ENCODE data around the gene SLC22A31. TPM values are rescaled to one million over a fixed set of nuclear protein-coding genes. Genes with fewer than 3 reads are reported as not detected.

SLC22A31 gene
- total RNA-seq, 1 experiment from 2014 or later = 4.5 TPM

DNA sequence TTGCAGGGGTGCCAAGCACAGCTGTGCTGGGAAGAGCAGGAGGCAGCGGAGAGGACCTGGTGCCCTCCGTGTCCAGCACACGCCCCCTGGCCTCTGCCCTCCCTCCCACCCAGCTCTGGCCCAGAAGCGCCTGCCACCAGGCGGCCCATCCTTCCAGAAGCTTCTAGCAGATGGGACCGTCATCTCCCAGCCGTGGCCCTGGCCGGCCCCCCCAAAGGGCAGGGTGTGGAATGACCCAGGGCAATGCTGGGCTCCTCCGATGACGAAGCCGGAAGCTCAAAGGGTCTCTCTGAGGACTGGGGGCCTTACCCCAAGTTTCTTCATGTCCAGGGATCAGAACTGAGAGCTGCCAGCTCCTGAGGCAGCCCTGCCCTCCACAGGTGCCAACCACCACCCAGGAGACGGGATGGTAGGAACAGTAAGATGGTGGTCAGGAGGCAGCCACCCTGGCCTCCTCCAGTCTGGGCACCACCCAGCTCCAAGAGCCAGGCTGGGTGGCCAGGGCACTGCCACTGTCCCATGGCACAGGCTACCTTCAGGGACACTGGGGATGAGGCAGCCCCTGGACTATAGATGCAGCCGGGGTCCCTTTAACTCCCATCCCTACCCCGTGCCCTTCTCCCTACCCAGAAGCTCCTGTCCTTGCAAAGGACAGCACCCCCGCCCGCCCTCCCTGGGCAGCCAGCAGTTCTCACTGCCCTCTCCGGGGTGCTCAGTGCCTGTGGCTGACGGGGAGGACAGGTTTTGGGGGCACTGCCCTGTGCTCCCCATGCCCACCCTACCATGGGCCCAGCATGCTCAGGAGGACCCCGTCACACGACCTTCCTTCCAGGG lies 35.3 kb downstream of the SLC22A31 start:
- Histone ChIP-seq H3K27me3 (ENCODE audit: control insufficient read depth, insufficient read depth, low read length) (no peaks in the 10 kb centered on the region), H3K36me3 (ENCODE audit: control insufficient read depth, insufficient read depth, low read length) (no peaks in the 10 kb centered on the region), H3K4me3 (ENCODE audit: low read depth in 2 of 2, low read length in 2 of 2) (no peak overlapping the region), H3K4me1 (ENCODE audit: control insufficient read depth, insufficient read depth, low read length) (peaks cover 4% of the 10 kb centered on the region; the same call in 1 of the 2 replicates), H3K27ac (ENCODE audit: low read length) (no peak overlapping the region), H3K9me3 (ENCODE audit: control insufficient read depth, insufficient read depth, low read depth, low read length) (no peaks in the 10 kb centered on the region)
- no TSS peak for BruUV-seq (replicated peaks)
- intact Hi-C loops (cut with micrococcal nuclease; ENCODE audit: unreplicated experiment) = loop anchor here (10.0 kb wide), 1 partner anchor 350 kb away; the partner anchor contains the start of gene APRT
- CTCF ChIA-PET = interaction anchor here (0.6 kb wide), 1 partner anchor 535 kb away, joined by 4 read pairs; no protein-coding TSS in a partner anchor
- TF ChIP-seq TCF7L2 (IDR thresholded peaks at IDR 0.05; ENCODE audit: low read depth, low read length) (no peak), CTCF (IDR thresholded peaks at IDR 0.05) (no peak), SIN3A (IDR thresholded peaks at IDR 0.05; ENCODE audit: borderline replicate concordance, insufficient read depth, low read depth, low read length) (no peak), POLR2AphosphoS5 (IDR thresholded peaks at IDR 0.05; ENCODE audit: low read depth, low read length) (no peak), REST (IDR thresholded peaks at IDR 0.05; ENCODE audit: insufficient read depth in 1 of 2, low read depth in 2 of 2, low read length in 1 of 2) (no peak)
- DNase-seq (ENCODE audit: low read depth, low spot score) = no peak
- no peak for ATAC-seq
- in situ Hi-C loops (cut with HindIII; ENCODE audit: low pct_unique_long_range_greater_than_20kb, low sequenced_read_pairs) = no loop called here
- POLR2A ChIA-PET = interaction anchor here (0.5 kb wide), 1 partner anchor 130 kb away, joined by 4 read pairs; no protein-coding TSS in a partner anchor

- intact Hi-C loops (cut with micrococcal nuclease; ENCODE audit: unreplicated experiment) (loop anchor here (10.0 kb wide), 1 partner anchor 350 kb away; the partner anchor contains the start of gene APRT), in situ Hi-C loops (cut with HindIII; ENCODE audit: low pct_unique_long_range_greater_than_20kb, low sequenced_read_pairs) (no loop called here)
- BruUV-seq (replicated peaks) = no TSS peak
These were observed 35.9 kb downstream of the SLC22A31 start for GRCh38 chr16:89164436-89164835.

More at GRCh38 chr16:89164436-89164835, 35.9 kb downstream of the SLC22A31 start:
- no peak for DNase-seq (ENCODE audit: low read depth, low spot score)
- Histone ChIP-seq H3K36me3 (ENCODE audit: control insufficient read depth, insufficient read depth, low read length) (no peaks in the 10 kb centered on the region), H3K27ac (ENCODE audit: low read length) (no peak overlapping the region), H3K27me3 (ENCODE audit: control insufficient read depth, insufficient read depth, low read length) (no peaks in the 10 kb centered on the region), H3K9me3 (ENCODE audit: control insufficient read depth, insufficient read depth, low read depth, low read length) (no peaks in the 10 kb centered on the region), H3K4me3 (ENCODE audit: low read depth in 2 of 2, low read length in 2 of 2) (no peak overlapping the region), H3K4me1 (ENCODE audit: control insufficient read depth, insufficient read depth, low read length) (peaks cover 4% of the 10 kb centered on the region; the same call in 1 of the 2 replicates)
- ChIA-PET CTCF (no interaction called here), POLR2A (no interaction called here)
- TF ChIP-seq POLR2AphosphoS5 (IDR thresholded peaks at IDR 0.05; ENCODE audit: low read depth, low read length) = no peak
- no peak for TF ChIP-seq SIN3A (IDR thresholded peaks at IDR 0.05; ENCODE audit: borderline replicate concordance, insufficient read depth, low read depth, low read length)
- TF ChIP-seq TCF7L2 (IDR thresholded peaks at IDR 0.05; ENCODE audit: low read depth, low read length) = no peak
- no peak for ATAC-seq
